Right cardiac atrium (tissue), 5 donors: Measurements from ENCODE around the gene PPA2. TPM values are rescaled to one million over a fixed set of nuclear protein-coding genes. Genes with fewer than 3 reads are reported as not detected.

ENCODE experiments used
- ATAC-seq, 2 donors: fragments of 200-7000 bp; cut with Tn5 transposase; one replicate each; pipeline versions ENCODE4 v1.8.0 to v1.9.1; 2020; ENCODE audit warnings: moderate library complexity in 2 of 2, mild to moderate bottlenecking in 1 of 2
- DNase-seq, 3 donors: peaks; one replicate each; pipeline ENCODE4 v3.0.0-alpha.2; 2020
- H3K27ac ChIP-seq: one replicate; pipeline ENCODE4 v1.5.1; 2013; ENCODE audit warnings: mild to moderate bottlenecking, low read length, control low read depth, moderate library complexity
- H3K27me3 ChIP-seq: one replicate; pipeline ENCODE4 v1.6.1; 2013; ENCODE audit not compliant: control insufficient read depth, insufficient read depth
- H3K4me1 ChIP-seq: one replicate; pipeline ENCODE4 v1.6.1; 2013; ENCODE audit warnings: low read length; ENCODE audit not compliant: control insufficient read depth, insufficient read depth
- H3K4me3 ChIP-seq: one replicate; pipeline ENCODE4 v1.5.1; 2013; ENCODE audit warnings: low read length, control low read depth
- H3K9me3 ChIP-seq: one replicate; pipeline ENCODE4 v1.6.1; 2013; ENCODE audit warnings: low read length; ENCODE audit not compliant: control insufficient read depth
- WGBS: extraction: QIAGEN DNeasy Blood & Tissue Kit; methylation state at CpG from one replicate; pipeline ENCODE4 v1.1.7; 2013; 5-methylcytosine and 5-hydroxymethylcytosine counted together
- intact Hi-C, 4 donors: fragments of 100-400 bp; cut with DNase I; formaldehyde crosslinking; loops; one replicate each; pipeline versions ENCODE4 v1.11.0 to v1.14.0; 2022 to 2023
- polyA plus RNA-seq: library from polyadenylated mRNA; stranded (reverse); fragments of 200-250 nt; gene quantifications from one replicate; pipeline ENCODE4 v1.2.3, GENCODE V29; 2013
- total RNA-seq, 4 donors: library from RNA; stranded (reverse); fragmentation: NEBNext Ultra II Directional; extraction: Animal tissue kit (Norgen Biotek cat#: 25700); gene quantifications; one replicate each; pipeline ENCODE4 v1.2.1, GENCODE V29; 2021
- donor health status: healthy with polysubstance abuse.
- donor health status: DM: no; HTN: yes; CAD: no.
- donor health status: DM: no; HTN: no; CAD: no.
- donor health status: DM: no; HTN: yes; CAD: no; lungs with severe emphysema.
- donor health status: DM: yes; HTN: yes; CAD: no.

The PPA2 gene
- total and polyA plus RNA-seq, 5 donors = 95.9 to 115 (median 110) TPM

- 43% methylated on average over 1 of the region's 1 CpG for WGBS
Observed at GRCh38 chr4:105350859-105351490, 122.9 kb downstream of the PPA2 start.

GRCh38 chr4:105348719-105349118 lies 125.1 kb downstream of the PPA2 start:
- no peaks in the 10 kb centered on the region for H3K4me1 ChIP-seq
- 94% methylated on average over 1 of the region's 1 CpG for WGBS
- no peaks in the 10 kb centered on the region for H3K27me3 ChIP-seq

More at GRCh38 chr4:105350859-105351490, 122.9 kb downstream of the PPA2 start:
- Histone ChIP-seq H3K27ac (no peak overlapping the region), H3K4me3 (no peak overlapping the region), H3K9me3 (no peaks in the 10 kb centered on the region), H3K27me3 (no peaks in the 10 kb centered on the region), H3K4me1 (no peaks in the 10 kb centered on the region)
- DNase-seq (no peak), ATAC-seq (no peak)
- intact Hi-C loops = no loop called here

GRCh38 chr4:105346869-105347268 lies 127.0 kb downstream of the PPA2 start:
- Histone ChIP-seq H3K4me3 (no peak overlapping the region), H3K4me1 (no peaks in the 10 kb centered on the region), H3K27me3 (no peaks in the 10 kb centered on the region), H3K27ac (no peak overlapping the region), H3K9me3 (no peaks in the 10 kb centered on the region)
- 80% methylated on average over 2 of the region's 2 CpGs for WGBS
- DNase-seq (no peak), ATAC-seq (no peak)
- intact Hi-C loops = no loop called here

More at GRCh38 chr4:105348719-105349118, 125.1 kb downstream of the PPA2 start:
- no peaks in the 10 kb centered on the region for H3K9me3 ChIP-seq
- H3K4me3 ChIP-seq = no peak overlapping the region
- no peak overlapping the region for H3K27ac ChIP-seq
- ATAC-seq = no peak
- DNase-seq = no peak
- intact Hi-C loops = no loop called here

GRCh38 chr4:105345838-105346237 lies 128.0 kb downstream of the PPA2 start:
- no peak for DNase-seq
- intact Hi-C loops = no loop called here
- Histone ChIP-seq H3K4me3 (no peak overlapping the region), H3K27me3 (no peaks in the 10 kb centered on the region), H3K9me3 (no peaks in the 10 kb centered on the region), H3K27ac (no peak overlapping the region), H3K4me1 (no peaks in the 10 kb centered on the region)
- no peak for ATAC-seq
- WGBS = 97% methylated on average over 2 of the region's 2 CpGs

- H3K27ac ChIP-seq = no peak overlapping the region
- H3K4me1 ChIP-seq = no peaks in the 10 kb centered on the region
- DNase-seq = no peak
- intact Hi-C loops = no loop called here
- no peaks in the 10 kb centered on the region for H3K27me3 ChIP-seq
- 56% methylated on average over 2 of the region's 2 CpGs for WGBS
- H3K4me3 ChIP-seq = no peak overlapping the region
- no peak for ATAC-seq
- H3K9me3 ChIP-seq = no peaks in the 10 kb centered on the region
Observed at GRCh38 chr4:105345358-105345757, 128.5 kb downstream of the PPA2 start.

- Histone ChIP-seq H3K4me1 (no peaks in the 10 kb centered on the region), H3K27me3 (no peaks in the 10 kb centered on the region), H3K9me3 (no peaks in the 10 kb centered on the region), H3K27ac (no peak overlapping the region), H3K4me3 (no peak overlapping the region)
- ATAC-seq (no peak), DNase-seq (no peak)
- intact Hi-C loops = no loop called here
Observed at GRCh38 chr4:105344141-105344540, 129.7 kb downstream of the PPA2 start.

GRCh38 chr4:105343146-105343931 lies 130.5 kb downstream of the PPA2 start:
- Histone ChIP-seq H3K27ac (no peak overlapping the region), H3K4me3 (no peak overlapping the region), H3K9me3 (no peaks in the 10 kb centered on the region), H3K27me3 (no peaks in the 10 kb centered on the region), H3K4me1 (no peaks in the 10 kb centered on the region)
- intact Hi-C loops = no loop called here
- ATAC-seq (no peak), DNase-seq (no peak)
- 34% methylated on average over 8 of the region's 8 CpGs for WGBS

- 90% methylated on average over 1 of the region's 1 CpG for WGBS
- no peak overlapping the region for H3K27ac ChIP-seq
- no peak overlapping the region for H3K4me3 ChIP-seq
- no peaks in the 10 kb centered on the region for H3K9me3 ChIP-seq
- intact Hi-C loops = no loop called here
- H3K27me3 ChIP-seq = no peaks in the 10 kb centered on the region
- DNase-seq = no peak
- ATAC-seq = no peak
- H3K4me1 ChIP-seq = no peaks in the 10 kb centered on the region
Observed at GRCh38 chr4:105329081-105329480, 144.8 kb downstream of the PPA2 start.

GRCh38 chr4:105327956-105328355 lies 145.9 kb downstream of the PPA2 start:
- H3K9me3 ChIP-seq = no peaks in the 10 kb centered on the region
- H3K27me3 ChIP-seq = no peaks in the 10 kb centered on the region
- no peak for ATAC-seq
- no peak overlapping the region for H3K27ac ChIP-seq
- no peak overlapping the region for H3K4me3 ChIP-seq
- no peak for DNase-seq
- no peaks in the 10 kb centered on the region for H3K4me1 ChIP-seq
- intact Hi-C loops = no loop called here

- intact Hi-C loops = no loop called here
- Histone ChIP-seq H3K27me3 (no peaks in the 10 kb centered on the region), H3K4me1 (no peaks in the 10 kb centered on the region), H3K27ac (no peak overlapping the region), H3K9me3 (no peaks in the 10 kb centered on the region), H3K4me3 (no peak overlapping the region)
- ATAC-seq = no peak
- no peak for DNase-seq
- WGBS = 75% methylated on average over 2 of the region's 2 CpGs
Observed at GRCh38 chr4:105327222-105327621, 146.6 kb downstream of the PPA2 start.
